IPS DF 6.9 (cell line): ENCODE data around the gene MT2A.

ENCODE experiments used
- DNase-seq: peaks from one replicate; pipeline ENCODE4 v3.0.0-alpha.2; 2013; ENCODE audit warnings: low read depth, low spot score
- H3K27ac ChIP-seq: one replicate; pipeline ENCODE4 v1.5.1; 2013; ENCODE audit warnings: low read length, control low read depth
- H3K27me3 ChIP-seq: 2 replicates; pipeline ENCODE4 v1.6.1; 2013; ENCODE audit warnings: mild to moderate bottlenecking, low read length; ENCODE audit not compliant: control insufficient read depth, insufficient read depth
- H3K36me3 ChIP-seq: 2 replicates; pipeline ENCODE4 v1.6.1; 2013; ENCODE audit warnings: low read length; ENCODE audit not compliant: control insufficient read depth, insufficient read depth
- H3K4me1 ChIP-seq: 2 replicates; pipeline ENCODE4 v1.6.1; 2013; ENCODE audit warnings: low read length; ENCODE audit not compliant: control insufficient read depth, insufficient read depth
- H3K4me3 ChIP-seq: 2 replicates; pipeline ENCODE4 v1.5.1; 2013; ENCODE audit warnings: mild to moderate bottlenecking, low read length
- H3K9me3 ChIP-seq: 2 replicates; pipeline ENCODE4 v1.6.1; 2013; ENCODE audit warnings: low read length, inconsistent platforms; ENCODE audit not compliant: control insufficient read depth, insufficient read depth
- WGBS: extraction: QIAGEN DNeasy Blood & Tissue Kit; methylation state at CpG from one replicate; pipeline ENCODE4 v1.1.7; 2013; ENCODE audit warnings: mixed read lengths, missing lambda C conversion rate; ENCODE audit not compliant: insufficient read length, insufficient coverage; 5-methylcytosine and 5-hydroxymethylcytosine counted together

The MT2A gene

GRCh38 chr16:56630134-56630533 is 21.8 kb downstream of the MT2A start:
- Histone ChIP-seq H3K27ac (no peak overlapping the region), H3K4me1 (peaks cover under 1% of the 10 kb centered on the region), H3K27me3 (peaks cover 88% of the 10 kb centered on the region), H3K36me3 (no peaks in the 10 kb centered on the region), H3K9me3 (no peaks in the 10 kb centered on the region), H3K4me3 (no peak overlapping the region)
- no CpG with 5 or more reads among the region's 3 CpGs for WGBS
- DNase-seq, result no peak

- H3K4me1 ChIP-seq, result peaks cover 2% of the 10 kb centered on the region
- no peak overlapping the region for H3K27ac ChIP-seq
- no peak for DNase-seq
- no peak overlapping the region for H3K4me3 ChIP-seq
- H3K9me3 ChIP-seq, result no peaks in the 10 kb centered on the region
- H3K36me3 ChIP-seq, result no peaks in the 10 kb centered on the region; the same call in 1 of the 2 replicates
- peaks cover 89% of the 10 kb centered on the region for H3K27me3 ChIP-seq
- WGBS, result no CpG with 5 or more reads among the region's 10 CpGs
Measured at GRCh38 chr16:56631197-56631596, 22.8 kb downstream of the MT2A start.

GRCh38 chr16:56631832-56632155 is 23.4 kb downstream of the MT2A start:
- Histone ChIP-seq H3K4me3 (peak overlapping the region; percentile 7; the same call in 1 of the 2 replicates), H3K36me3 (no peaks in the 10 kb centered on the region; the same call in 1 of the 2 replicates), H3K4me1 (peaks cover 2% of the 10 kb centered on the region; the same call in 1 of the 2 replicates), H3K27me3 (peaks cover 89% of the 10 kb centered on the region), H3K9me3 (no peaks in the 10 kb centered on the region), H3K27ac (no peak overlapping the region)
- no peak for DNase-seq
- WGBS, result no CpG with 5 or more reads among the region's 14 CpGs

GRCh38 chr16:56632156-56632847 is 23.9 kb downstream of the MT2A start, which contains the start of gene MT1M:
MT1M (plus strand) TSS chr16:56632659; CDS start chr16:56632732, 73 bp downstream.
- Histone ChIP-seq H3K36me3 (no peaks in the 10 kb centered on the region; the same call in 1 of the 2 replicates), H3K27ac (no peak within 1 kb of the TSS), H3K9me3 (no peaks in the 10 kb centered on the region), H3K4me3 (peak within 1 kb of the TSS; percentile 7; the same call in 1 of the 2 replicates), H3K27me3 (peaks cover 89% of the 10 kb centered on the region), H3K4me1 (peaks cover 2% of the 10 kb centered on the region; the same call in 1 of the 2 replicates)
- no CpG with 5 or more reads among the region's 61 CpGs for WGBS
- no peak for DNase-seq

- Histone ChIP-seq H3K27ac (no peak overlapping the region), H3K27me3 (peaks cover 95% of the 10 kb centered on the region), H3K36me3 (no peaks in the 10 kb centered on the region; the same call in 1 of the 2 replicates), H3K9me3 (no peaks in the 10 kb centered on the region), H3K4me1 (peaks cover 2% of the 10 kb centered on the region; the same call in 1 of the 2 replicates), H3K4me3 (no peak overlapping the region)
- no CpG with 5 or more reads among the region's 6 CpGs for WGBS
- no peak for DNase-seq
Measured at GRCh38 chr16:56632848-56633365, 24.5 kb downstream of the MT2A start.

- no peak for DNase-seq
- H3K27me3 ChIP-seq, result peaks cover 99% of the 10 kb centered on the region
- no peak overlapping the region for H3K4me3 ChIP-seq
- WGBS, result no CpG with 5 or more reads among the region's 7 CpGs
- H3K4me1 ChIP-seq, result peaks cover 2% of the 10 kb centered on the region; the same call in 1 of the 2 replicates
- no peaks in the 10 kb centered on the region for H3K9me3 ChIP-seq
- no peaks in the 10 kb centered on the region; the same call in 1 of the 2 replicates for H3K36me3 ChIP-seq
- H3K27ac ChIP-seq, result no peak overlapping the region
Measured at GRCh38 chr16:56633535-56633934, 25.2 kb downstream of the MT2A start.

- Histone ChIP-seq H3K27ac (no peak overlapping the region), H3K4me3 (peak overlapping the region; percentile 11; the same call in 1 of the 2 replicates), H3K27me3 (peaks cover 99% of the 10 kb centered on the region), H3K9me3 (no peaks in the 10 kb centered on the region), H3K4me1 (peaks cover 2% of the 10 kb centered on the region; the same call in 1 of the 2 replicates), H3K36me3 (no peaks in the 10 kb centered on the region; the same call in 1 of the 2 replicates)
- DNase-seq, result no peak
- no CpG with 5 or more reads among the region's 47 CpGs for WGBS
Measured at GRCh38 chr16:56634715-56635440, 26.5 kb downstream of the MT2A start.

- Histone ChIP-seq H3K9me3 (no peaks in the 10 kb centered on the region), H3K4me3 (peak overlapping the region; percentile 11; the same call in 1 of the 2 replicates), H3K4me1 (peaks cover 2% of the 10 kb centered on the region; the same call in 1 of the 2 replicates), H3K27ac (no peak overlapping the region), H3K36me3 (no peaks in the 10 kb centered on the region; the same call in 1 of the 2 replicates), H3K27me3 (peaks cover 97% of the 10 kb centered on the region)
- no peak for DNase-seq
- no CpG with 5 or more reads among the region's 40 CpGs for WGBS
Measured at GRCh38 chr16:56635441-56635967, 27.1 kb downstream of the MT2A start.

GRCh38 chr16:56636616-56637413 is 28.4 kb downstream of the MT2A start:
- no peaks in the 10 kb centered on the region for H3K9me3 ChIP-seq
- H3K36me3 ChIP-seq, result no peaks in the 10 kb centered on the region; the same call in 1 of the 2 replicates
- H3K4me3 ChIP-seq, result no peak overlapping the region
- WGBS, result no CpG with 5 or more reads among the region's 9 CpGs
- no peak overlapping the region for H3K27ac ChIP-seq
- DNase-seq, result no peak
- peaks cover 2% of the 10 kb centered on the region; the same call in 1 of the 2 replicates for H3K4me1 ChIP-seq
- peaks cover 97% of the 10 kb centered on the region for H3K27me3 ChIP-seq
